ENCODE data around the gene SLC24A1.

- TF ChIP-seq CTCF (IDR thresholded peaks at IDR 0.05) (no peak), ZFX (IDR thresholded peaks at IDR 0.05; ENCODE audit: borderline replicate concordance) (no peak)
Observed at GRCh38 chr15:65634356-65634755, 12.6 kb downstream of the SLC24A1 start.

Data from 22Rv1 (cell line).